ENCODE data around the gene ARFRP1.
"Not testable (repeated sequence)": the region's sequence is repeated elsewhere in the genome, so short reads cannot be mapped to it uniquely, and the experiment has no call there.

The ARFRP1 gene

GRCh38 chr20:63671695-63672094 is 36.1 kb downstream of the ARFRP1 start:
- DNase-seq = not testable (repeated sequence)

GRCh38 chr20:63668351-63668750 is 39.4 kb downstream of the ARFRP1 start:
- no peak for DNase-seq

GRCh38 chr20:63667858-63668257 is 39.9 kb downstream of the ARFRP1 start:
- no peak for DNase-seq

DNA sequence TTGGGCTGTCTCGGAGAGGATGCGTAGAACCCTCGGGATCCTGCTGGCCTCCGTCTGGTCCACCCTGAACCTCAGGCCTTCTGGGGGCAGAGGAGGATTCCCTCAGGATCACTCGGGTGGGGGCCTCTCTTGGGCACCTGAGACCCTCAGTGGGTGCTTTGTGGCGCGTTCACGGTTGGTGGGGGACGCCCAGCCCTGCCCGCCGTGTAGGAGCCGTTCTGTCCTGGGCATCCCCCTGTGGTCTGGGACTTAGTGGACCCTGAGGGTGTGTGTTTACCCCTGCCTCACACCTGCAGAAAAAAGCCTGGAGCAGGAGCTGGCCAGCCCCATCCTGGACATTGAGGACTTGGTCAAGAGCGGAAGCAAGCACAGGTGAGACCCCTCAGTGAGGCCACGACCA is 42.1 kb downstream of the ARFRP1 start:
- DNase-seq = no peak

- DNase-seq = no peak
Measured at GRCh38 chr20:63664861-63665594, 42.7 kb downstream of the ARFRP1 start.

GRCh38 chr20:63664143-63664851 is 43.5 kb downstream of the ARFRP1 start:
- DNase-seq = no peak

GRCh38 chr20:63663332-63664066 is 44.3 kb downstream of the ARFRP1 start:
- no peak for DNase-seq

DNA sequence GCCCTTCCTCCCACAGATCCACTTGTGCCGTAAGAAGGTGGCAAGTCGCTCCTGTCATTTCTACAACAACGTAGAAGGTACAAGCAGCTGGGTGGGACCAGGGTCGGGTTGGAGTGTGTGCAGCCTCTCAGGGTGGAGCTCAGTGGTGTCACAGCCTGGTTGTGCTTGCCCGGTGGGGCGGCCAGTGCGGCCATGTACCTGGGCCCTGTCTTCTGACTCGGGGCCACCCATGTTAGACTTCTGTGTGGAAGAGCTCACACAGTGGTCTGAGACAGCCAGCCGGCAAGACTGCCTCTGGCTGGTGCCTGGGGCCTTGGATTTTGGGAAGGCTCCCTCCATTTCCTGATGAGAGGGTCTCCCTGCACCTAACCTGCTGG is 45.0 kb downstream of the ARFRP1 start:
- no peak for DNase-seq

DNA sequence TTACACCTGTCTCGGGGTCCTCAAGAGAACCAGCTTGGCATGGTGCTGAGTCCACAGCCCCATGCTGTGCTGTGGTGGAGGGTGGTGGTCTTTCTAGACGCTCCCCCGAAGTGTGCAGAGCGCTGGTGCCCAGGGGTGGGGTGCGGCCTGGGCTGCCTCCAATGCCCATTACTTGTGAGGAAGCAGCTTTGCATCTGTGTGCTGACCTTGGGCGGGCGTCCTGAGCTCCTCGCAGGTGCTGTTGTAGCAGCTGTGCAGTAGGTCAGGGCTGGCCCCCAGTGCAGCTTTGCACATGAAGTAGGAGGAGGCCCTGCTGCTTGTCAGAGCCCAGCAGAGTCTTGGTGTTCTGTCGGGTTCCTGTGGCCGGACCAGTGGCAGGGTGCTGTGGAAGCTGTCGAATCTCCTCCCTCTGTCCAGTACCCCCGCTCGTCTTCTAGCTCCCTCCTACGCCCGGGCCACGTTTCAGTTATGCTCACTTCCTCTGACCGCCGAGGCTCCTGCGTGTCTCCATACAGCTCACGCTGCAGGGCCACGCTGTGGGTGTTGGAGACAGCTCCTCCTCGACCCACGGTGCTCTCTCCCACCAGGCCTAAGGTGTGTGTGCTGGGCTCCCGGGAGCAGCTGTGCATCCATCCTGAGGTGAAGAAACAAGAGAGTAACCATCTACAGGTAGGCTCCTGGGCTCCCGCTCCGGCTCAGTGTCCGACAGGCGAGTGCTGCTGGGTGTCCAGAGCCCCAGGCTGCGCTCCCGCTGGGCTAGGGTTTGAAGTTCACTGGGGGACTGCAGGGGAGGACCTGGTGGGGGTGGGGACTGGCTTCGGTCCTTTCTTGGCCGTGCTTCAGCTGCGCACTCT is 45.6 kb downstream of the ARFRP1 start:
- no peak for DNase-seq

GRCh38 chr20:63661108-63661507 is 46.7 kb downstream of the ARFRP1 start:
- no peak for DNase-seq

DNA sequence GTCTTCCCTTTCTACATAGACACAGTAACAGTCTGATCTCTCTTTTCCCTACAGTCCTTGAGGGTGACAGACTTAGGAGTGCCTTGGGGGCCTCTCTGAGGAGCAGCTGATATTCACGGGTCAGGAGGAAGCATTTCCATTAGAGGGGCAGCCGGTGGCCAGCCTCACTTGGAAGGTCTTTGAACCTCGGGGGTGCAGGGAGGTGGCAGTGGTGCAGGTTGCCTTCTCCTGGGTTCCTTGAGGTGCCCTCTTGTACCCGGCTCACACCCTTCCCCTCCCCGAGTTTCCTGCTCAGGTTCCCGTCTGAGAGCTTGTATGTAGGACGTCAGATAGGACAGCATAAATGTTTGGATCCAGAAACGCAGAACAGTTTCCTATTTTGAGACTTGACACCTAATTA is 47.2 kb downstream of the ARFRP1 start:
- no peak for DNase-seq

- not testable (repeated sequence) for DNase-seq
Measured at GRCh38 chr20:63660174-63660573, 47.6 kb downstream of the ARFRP1 start.

DNA sequence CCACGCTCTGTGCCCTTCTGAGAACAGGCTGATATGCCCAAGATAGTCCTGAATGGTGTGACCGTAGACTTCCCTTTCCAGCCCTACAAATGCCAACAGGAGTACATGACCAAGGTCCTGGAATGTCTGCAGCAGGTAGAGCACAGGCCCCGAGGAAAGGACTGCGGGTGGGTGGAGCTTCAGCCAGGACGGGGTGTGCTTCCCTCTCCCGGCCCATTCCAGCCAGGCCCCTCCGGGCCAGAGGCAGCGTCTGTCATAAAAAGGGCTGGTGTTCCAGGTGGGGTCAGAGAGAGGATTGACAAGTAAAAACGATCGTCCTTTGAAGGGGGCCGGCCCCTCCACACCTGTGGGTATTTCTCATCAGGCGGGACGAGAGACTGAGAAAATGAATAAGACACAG is 48.4 kb downstream of the ARFRP1 start:
- no peak for DNase-seq

DNA sequence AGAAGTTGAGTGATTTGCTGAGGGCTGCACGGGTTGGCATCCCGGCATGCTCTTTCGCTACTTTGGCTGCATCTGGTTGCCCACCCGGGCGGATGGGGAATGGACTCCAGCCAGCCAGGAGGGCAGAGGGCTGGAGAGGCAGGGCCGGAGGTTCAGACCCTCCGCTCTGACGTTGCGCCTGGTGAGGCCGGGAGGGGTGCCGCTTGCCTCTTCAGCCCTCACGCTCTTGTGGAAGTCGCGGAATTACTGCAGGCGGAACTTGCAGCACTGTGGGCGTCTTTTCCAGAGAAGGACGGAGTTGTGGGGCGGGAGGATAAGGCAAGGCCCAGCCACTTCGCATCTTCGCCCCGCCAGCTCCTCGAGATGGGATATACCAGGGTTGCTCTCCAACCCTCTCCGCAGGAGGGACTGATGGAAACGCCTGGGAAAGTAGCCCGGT is 49.0 kb downstream of the ARFRP1 start:
- DNase-seq = no peak

DNA sequence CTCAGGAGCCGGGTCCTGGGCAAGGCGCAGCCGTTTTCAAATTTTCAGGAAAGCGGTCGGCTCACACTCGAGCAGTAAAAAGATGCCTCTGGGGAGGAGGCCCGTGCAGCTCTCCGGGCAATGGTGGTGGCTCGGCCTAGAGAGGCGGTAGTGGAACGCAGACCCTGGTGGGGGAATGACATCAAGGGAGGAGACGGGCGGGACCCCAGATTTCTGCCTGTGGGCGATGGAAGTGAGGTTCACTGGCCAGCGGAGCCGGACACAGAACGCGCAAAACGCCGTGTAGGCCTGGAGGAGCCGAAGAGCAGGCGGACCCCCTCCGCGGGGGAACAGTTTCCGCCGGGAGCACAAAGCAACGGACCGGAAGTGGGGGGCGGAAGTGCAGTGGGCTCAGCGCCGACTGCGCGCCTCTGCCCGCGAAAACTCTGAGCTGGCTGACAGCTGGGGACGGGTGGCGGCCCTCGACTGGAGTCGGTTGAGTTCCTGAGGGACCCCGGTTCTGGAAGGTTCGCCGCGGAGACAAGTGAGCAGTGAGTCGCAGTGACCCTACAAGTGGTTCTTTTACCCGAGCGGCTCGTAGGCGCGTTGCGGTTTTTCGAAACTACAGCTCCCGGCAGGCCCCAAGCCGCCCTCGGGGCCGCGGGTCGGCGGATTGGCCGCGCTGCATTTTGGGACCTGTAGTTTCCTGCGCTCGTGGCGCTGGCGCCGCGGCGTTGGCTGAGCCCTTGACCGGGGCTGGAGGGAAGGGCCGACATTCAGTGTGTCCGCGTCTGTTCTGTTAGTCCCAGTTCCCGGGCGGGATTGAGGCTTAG is 49.6 kb downstream of the ARFRP1 start, which contains the start of gene RTEL1:
TSS of gene RTEL1 (plus strand) at position 376 of the 812 bp plus-strand sequence. CDS start 1,091 bp downstream, outside the sequence.
- peak; percentile 97 for DNase-seq

- DNase-seq = no peak
Measured at GRCh38 chr20:63657260-63657936, 50.4 kb downstream of the ARFRP1 start.

GRCh38 chr20:63656451-63656850 is 51.3 kb downstream of the ARFRP1 start:
- no peak for DNase-seq

DNA sequence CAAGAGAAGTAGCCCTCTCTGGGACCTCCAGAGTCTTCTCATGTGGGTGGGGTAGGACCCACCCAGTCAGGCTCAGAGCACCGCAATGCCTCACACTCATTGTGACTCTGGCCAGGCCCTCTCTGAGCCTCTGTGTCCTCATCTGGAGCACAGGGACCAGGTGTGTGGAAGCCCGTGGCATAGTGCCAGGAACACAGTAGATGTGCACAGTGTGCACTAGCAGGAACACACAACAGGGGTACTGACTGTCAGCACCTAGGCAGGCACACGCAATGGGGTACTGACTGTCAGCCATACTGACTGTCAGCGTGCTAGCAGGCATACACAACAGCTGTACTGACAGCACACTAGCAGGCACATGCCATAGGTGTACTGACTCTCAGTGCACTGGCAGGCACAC is 52.5 kb downstream of the ARFRP1 start:
- DNase-seq = no peak

- no peak for DNase-seq
Measured at GRCh38 chr20:63653974-63654668, 53.7 kb downstream of the ARFRP1 start.
